GM12878 (cell line): Measurements from ENCODE around the gene WWOX. TPM values are rescaled to one million over a fixed set of nuclear protein-coding genes. Genes with fewer than 3 reads are reported as not detected.

ENCODE experiments used
- ATAC-seq: fragments of 200-7000 bp; cut with Tn5 transposase; 3 replicates; pipeline ENCODE4 v1.9.1; 2020; ENCODE audit warnings: mild to moderate bottlenecking, moderate library complexity
- BruUV-seq: library from RNA; stranded (reverse); fragments of 400-500 nt; replicated peaks from 2 replicates; lab custom pipeline; 2021; lab: Mats Ljungman, UMichigan
- CTCF ChIA-PET: fragments of 300-600 bp; sonication (Branson Sonifier 250); formaldehyde crosslinking; extraction: SDS; loops from one replicate; lab custom pipeline; 2021; ENCODE audit warnings: inconsistent platforms; lab: Yijun Ruan, JAX
- POLR2A ChIA-PET: fragments of 350-600 bp; formaldehyde crosslinking; extraction: SDS; loops from one replicate; lab custom pipeline; 2021; ENCODE audit warnings: inconsistent platforms; lab: Charles Lee
- RAD21 ChIA-PET: fragments of 300-600 bp; sonication (Branson Sonifier 250); formaldehyde crosslinking; loops from one replicate; lab custom pipeline; 2023; ENCODE audit warnings: antibody characterized with exemption; ENCODE audit not compliant: unreplicated experiment; lab: Charles Lee
- SMC1A ChIA-PET: fragments of 300-600 bp; sonication (Branson Sonifier 250); formaldehyde crosslinking; loops from one replicate; lab custom pipeline; 2023; ENCODE audit not compliant: unreplicated experiment, uncharacterized antibody; lab: Charles Lee
- DNase-seq: peaks from one replicate; pipeline ENCODE4 v3.0.0-alpha.2; 2011; ENCODE audit warnings: low read depth, low spot score
- FAIRE-seq: peaks from 3 replicates; lab custom pipeline; 2011; peaks lifted over from hg19 to GRCh38; lab: Jason Lieb, UNC
- H2AFZ ChIP-seq: 2 replicates; pipeline ENCODE4 v1.6.0; 2011; ENCODE audit warnings: low read depth, low read length, control low read depth; ENCODE audit not compliant: control insufficient read depth
- H3K27ac ChIP-seq: 2 replicates; pipeline ENCODE4 v1.5.1; 2011; ENCODE audit warnings: control low read depth; ENCODE audit not compliant: control insufficient read depth, insufficient read depth
- H3K27me3 ChIP-seq, 2 experiments: replicated peaks in 1 of 2; 2 replicates each; pipeline versions ENCODE4 v1.6.0 to v1.6.1; 2011; ENCODE audit warnings: low read length in 1 of 2; ENCODE audit not compliant: control insufficient read depth in 2 of 2, insufficient read depth in 2 of 2
- H3K36me3 ChIP-seq, 2 experiments: 2 replicates each; pipeline ENCODE4 v1.5.1; 2011; ENCODE audit warnings: low read length in 1 of 2; ENCODE audit not compliant: control insufficient read depth in 2 of 2, insufficient read depth in 2 of 2
- H3K4me1 ChIP-seq: 2 replicates; pipeline ENCODE4 v1.6.1; 2011; ENCODE audit warnings: mild to moderate bottlenecking, low read length, moderate library complexity, mixed read lengths; ENCODE audit not compliant: control insufficient read depth, insufficient read depth
- H3K4me2 ChIP-seq: 2 replicates; pipeline ENCODE4 v1.6.0; 2011; ENCODE audit warnings: control low read depth; ENCODE audit not compliant: control insufficient read depth, insufficient read depth
- H3K4me3 ChIP-seq: fragments of 200-600 bp; sonication (generic); 2 replicates; pipeline ENCODE4 v1.5.1; 2016
- H3K79me2 ChIP-seq: 2 replicates; pipeline ENCODE4 v1.6.0; 2011; ENCODE audit warnings: low read length; ENCODE audit not compliant: control insufficient read depth, insufficient read depth
- H3K9ac ChIP-seq: 2 replicates; pipeline ENCODE4 v1.8.0; 2011; ENCODE audit warnings: low read length, control low read depth, mixed read lengths; ENCODE audit not compliant: control insufficient read depth, insufficient read depth
- H3K9me3 ChIP-seq: replicated peaks from 3 replicates; pipeline ENCODE4 v1.5.1; 2011; ENCODE audit warnings: mild to moderate bottlenecking, low read length; ENCODE audit not compliant: control insufficient read depth, insufficient read depth
- H4K20me1 ChIP-seq: 2 replicates; pipeline ENCODE4 v1.6.0; 2011; ENCODE audit not compliant: control insufficient read depth, insufficient read depth
- CBX3 ChIP-seq: fragments of 200-600 bp; sonication (generic); IDR thresholded peaks from 2 replicates; pipeline ENCODE4 v1.6.1; 2016; ENCODE audit warnings: low read depth, borderline replicate concordance
- HDGF ChIP-seq: fragments of 450-650 bp; IDR thresholded peaks from 2 replicates; pipeline ENCODE4 v1.6.1; 2016; ENCODE audit warnings: antibody characterized with exemption
- IKZF1 ChIP-seq: fragments of 450-650 bp; conservative IDR thresholded peaks from 2 replicates; pipeline ENCODE4 v1.6.1; 2017; ENCODE audit warnings: antibody characterized with exemption, mild to moderate bottlenecking
- IRF5 ChIP-seq: fragments of 450-650 bp; IDR thresholded peaks from 2 replicates; pipeline ENCODE4 v1.6.1; 2017; ENCODE audit warnings: borderline replicate concordance
- KAT2A ChIP-seq: conservative IDR thresholded peaks from 2 replicates; pipeline ENCODE4 v1.6.1; 2011; ENCODE audit warnings: low read depth, low read length; ENCODE audit not compliant: control insufficient read depth
- NFIC ChIP-seq: IDR thresholded peaks from 2 replicates; pipeline ENCODE4 v1.6.1; 2012; ENCODE audit warnings: low read depth, mild to moderate bottlenecking, inconsistent platforms, low read length, moderate library complexity
- NFYA ChIP-seq: IDR thresholded peaks from 2 replicates; pipeline ENCODE4 v1.6.1; 2011; ENCODE audit warnings: low read depth, mild to moderate bottlenecking, low read length, improper control_type of control experiment, borderline replicate concordance
- POLR2A ChIP-seq: IDR thresholded peaks from 2 replicates; pipeline ENCODE4 v1.6.1; 2011; ENCODE audit warnings: low read depth, mild to moderate bottlenecking, low read length
- RELB ChIP-seq: fragments of 450-650 bp; IDR thresholded peaks from 2 replicates; pipeline ENCODE4 v1.6.1; 2017; ENCODE audit warnings: low read depth, mild to moderate bottlenecking, moderate library complexity
- RFX5 ChIP-seq: IDR thresholded peaks from 2 replicates; pipeline ENCODE4 v1.6.1; 2011; ENCODE audit warnings: low read depth, low read length, improper control_type of control experiment
- SMAD1 ChIP-seq: fragments of 450-650 bp; IDR thresholded peaks from 2 replicates; pipeline ENCODE4 v1.6.1; 2018; ENCODE audit warnings: mild to moderate bottlenecking, low read depth; ENCODE audit not compliant: partially characterized antibody
- TARDBP ChIP-seq: IDR thresholded peaks from 2 replicates; pipeline ENCODE4 v1.6.1; 2016; ENCODE audit warnings: borderline replicate concordance
- WRNIP1 ChIP-seq: IDR thresholded peaks from 2 replicates; pipeline ENCODE4 v1.6.1; 2011; ENCODE audit warnings: low read depth, low read length, improper control_type of control experiment, borderline replicate concordance
- WGBS: methylation state at CpG from one replicate; pipeline ENCODE4 v1.1.6; 2016; ENCODE audit warnings: low lambda C conversion rate; ENCODE audit not compliant: insufficient replicate concordance, insufficient coverage; ENCODE audit errors: missing lambda C conversion rate; 5-methylcytosine and 5-hydroxymethylcytosine counted together
- in situ Hi-C: fragments of 300-500 bp; cut with MboI; formaldehyde crosslinking; loops from 9 replicates; pipeline ENCODE4 v1.14.3; 2018; ENCODE audit warnings: mixed read lengths
- intact Hi-C: fragments of 100-400 bp; cut with micrococcal nuclease; formaldehyde crosslinking; loops from one replicate; pipeline ENCODE4 v1.14.2; 2022; ENCODE audit not compliant: unreplicated experiment
- polyA plus RNA-seq, 11 experiments: library from polyadenylated mRNA; depleted of rRNA in 4 of 11; unstranded in 6 of 11; stranded (reverse) in 5 of 11; fragments of >200 nt; fragmentation: Nextera tagmentation in 4 of 11; fragmentation: Illumina TruSeq in 1 of 11; extraction: Ambion mirVana in 4 of 11; extraction: Trizol in 1 of 11; gene quantifications; 1 replicate in 1 of 11; 2 replicates in 10 of 11; pipeline versions ENCODE4 v1.2.1 to v1.2.3, GENCODE V29; 2011 to 2016; ENCODE audit warnings: inconsistent platforms in 2 of 11, missing spikeins in 2 of 11, low read depth in 1 of 11
- total RNA-seq, 4 experiments: library from RNA; depleted of rRNA in 3 of 4; stranded (reverse); fragments of >200 nt in 3 of 4; fragmentation: Illumina TruSeq in 1 of 4; extraction: Trizol in 1 of 4; gene quantifications; 2 replicates each; pipeline versions ENCODE4 v1.2.1 to v1.2.3, GENCODE V29; 2013 to 2021
- TF ChIP-seq, protein P1 (sequence below): IDR thresholded peaks from 2 replicates; pipeline ENCODE4 v1.6.1; 2012; ENCODE audit warnings: mild to moderate bottlenecking, low read depth, low read length

The WWOX gene
- total and polyA plus RNA-seq, 10 of the 15 experiments (the other 5 are each of a cell fraction or from before 2014, with no cell fraction given), result 2.8 to 24.4 (median 17.8) TPM

DNA sequence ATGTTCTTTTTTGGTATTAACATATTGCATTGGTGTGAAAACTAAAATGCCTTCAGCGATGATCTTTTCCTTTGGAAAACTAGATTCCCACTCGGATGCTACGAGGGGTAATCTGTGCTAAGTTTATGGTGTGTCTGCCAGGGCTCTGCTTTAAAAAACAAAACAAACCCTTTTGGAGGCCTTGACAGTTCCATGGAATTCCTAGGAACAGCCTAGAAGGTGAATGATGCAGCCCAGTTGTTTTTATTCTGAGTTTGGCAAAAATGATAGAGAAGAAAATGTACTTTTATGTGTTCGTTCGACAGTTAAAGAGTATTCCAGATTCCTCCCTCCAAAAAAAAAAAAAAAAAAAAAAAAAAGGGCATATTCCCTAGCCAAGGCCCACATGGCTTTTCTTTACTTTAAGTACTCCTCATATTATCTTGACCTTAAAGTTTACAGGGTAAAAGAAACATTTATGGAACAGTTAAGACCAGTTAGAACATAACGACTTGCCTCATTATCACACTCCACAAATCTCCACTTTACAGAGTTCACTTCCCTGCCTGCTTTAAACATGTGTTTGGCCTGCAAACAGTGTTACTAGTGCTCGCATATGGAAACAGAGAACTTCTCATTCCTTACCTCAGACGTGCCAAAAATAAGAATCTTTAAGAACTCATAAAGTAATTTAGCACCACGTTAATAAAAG lies 159.1 kb downstream of the WWOX start (continued):
- TF ChIP-seq, protein P1, sequence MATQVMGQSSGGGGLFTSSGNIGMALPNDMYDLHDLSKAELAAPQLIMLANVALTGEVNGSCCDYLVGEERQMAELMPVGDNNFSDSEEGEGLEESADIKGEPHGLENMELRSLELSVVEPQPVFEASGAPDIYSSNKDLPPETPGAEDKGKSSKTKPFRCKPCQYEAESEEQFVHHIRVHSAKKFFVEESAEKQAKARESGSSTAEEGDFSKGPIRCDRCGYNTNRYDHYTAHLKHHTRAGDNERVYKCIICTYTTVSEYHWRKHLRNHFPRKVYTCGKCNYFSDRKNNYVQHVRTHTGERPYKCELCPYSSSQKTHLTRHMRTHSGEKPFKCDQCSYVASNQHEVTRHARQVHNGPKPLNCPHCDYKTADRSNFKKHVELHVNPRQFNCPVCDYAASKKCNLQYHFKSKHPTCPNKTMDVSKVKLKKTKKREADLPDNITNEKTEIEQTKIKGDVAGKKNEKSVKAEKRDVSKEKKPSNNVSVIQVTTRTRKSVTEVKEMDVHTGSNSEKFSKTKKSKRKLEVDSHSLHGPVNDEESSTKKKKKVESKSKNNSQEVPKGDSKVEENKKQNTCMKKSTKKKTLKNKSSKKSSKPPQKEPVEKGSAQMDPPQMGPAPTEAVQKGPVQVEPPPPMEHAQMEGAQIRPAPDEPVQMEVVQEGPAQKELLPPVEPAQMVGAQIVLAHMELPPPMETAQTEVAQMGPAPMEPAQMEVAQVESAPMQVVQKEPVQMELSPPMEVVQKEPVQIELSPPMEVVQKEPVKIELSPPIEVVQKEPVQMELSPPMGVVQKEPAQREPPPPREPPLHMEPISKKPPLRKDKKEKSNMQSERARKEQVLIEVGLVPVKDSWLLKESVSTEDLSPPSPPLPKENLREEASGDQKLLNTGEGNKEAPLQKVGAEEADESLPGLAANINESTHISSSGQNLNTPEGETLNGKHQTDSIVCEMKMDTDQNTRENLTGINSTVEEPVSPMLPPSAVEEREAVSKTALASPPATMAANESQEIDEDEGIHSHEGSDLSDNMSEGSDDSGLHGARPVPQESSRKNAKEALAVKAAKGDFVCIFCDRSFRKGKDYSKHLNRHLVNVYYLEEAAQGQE, result no peak
- TF ChIP-seq RFX5, result no peak
- TF ChIP-seq IKZF1, result no peak
- no peak for TF ChIP-seq NFYA

GRCh38 chr16:78259873-78260272 lies 160.4 kb downstream of the WWOX start:
- Histone ChIP-seq H3K4me1 (no peaks in the 10 kb centered on the region), H3K9me3 (no peaks in the 10 kb centered on the region), H2AFZ (no peak overlapping the region), H3K4me2 (no peak overlapping the region), H3K9ac (no peak overlapping the region), H4K20me1 (no peaks in the 10 kb centered on the region), H3K79me2 (no peaks in the 10 kb centered on the region), H3K36me3 (no peaks in the 10 kb centered on the region), H3K4me3 (no peak overlapping the region), H3K27ac (no peak overlapping the region), H3K27me3 (no peaks in the 10 kb centered on the region)
- ATAC-seq (no peak), FAIRE-seq (no peak), DNase-seq (no peak)
- TF ChIP-seq RELB (no peak), KAT2A (no peak), WRNIP1 (no peak), NFIC (no peak), POLR2A (no peak), IRF5 (no peak), HDGF (no peak), TARDBP (no peak), CBX3 (no peak), SMAD1 (no peak)
- ChIA-PET SMC1A (interaction anchor here (0.6 kb wide), 1 partner anchor 138 kb away, joined by 3 read pairs; no protein-coding TSS in a partner anchor), POLR2A (no interaction called here), RAD21 (no interaction called here), CTCF (no interaction called here)
- BruUV-seq, result no TSS peak
- in situ Hi-C loops (no loop called here), intact Hi-C loops (no loop called here)
- 79% methylated on average over 5 of the region's 5 CpGs for WGBS
